HepG2 (cell line): ENCODE measurements around the gene SEPTIN5. TPM values are rescaled to one million over a fixed set of nuclear protein-coding genes. Genes with fewer than 3 reads are reported as not detected.
A peak's percentile ranks its signal among the peaks of the same experiment; 100 is the strongest.

Experiments used
- CC2D1A ChIP-seq: sonication (generic); formaldehyde crosslinking; IDR thresholded peaks from 2 replicates; pipeline ENCODE4 v1.8.1; 2023; ENCODE audit warnings: mild to moderate bottlenecking, missing genetic modification reagents
- CREB1 ChIP-seq, 2 experiments: fragments of 450-650 bp in 1 of 2; IDR thresholded peaks; 2 replicates each; pipeline ENCODE4 v1.6.1; 2016 to 2017; ENCODE audit warnings: control low read depth in 1 of 2, mild to moderate bottlenecking in 1 of 2, missing compliant biosample characterization in 1 of 2, missing genetic modification characterization in 1 of 2
- FOXO4 ChIP-seq: sonication (generic); formaldehyde crosslinking; conservative IDR thresholded peaks from 2 replicates; pipeline ENCODE4 v1.8.1; 2023; ENCODE audit warnings: missing genetic modification reagents
- GABPA ChIP-seq, 2 experiments: IDR thresholded peaks; 2 replicates each; pipeline ENCODE4 v1.6.1; 2011 to 2016; ENCODE audit warnings: low read depth in 2 of 2, low read length in 1 of 2, missing biosample characterization in 1 of 2, missing genetic modification characterization in 1 of 2
- GMEB1 ChIP-seq: sonication (generic); formaldehyde crosslinking; IDR thresholded peaks from 2 replicates; pipeline ENCODE4 v1.5.1; 2020; ENCODE audit warnings: missing genetic modification reagents, mild to moderate bottlenecking, borderline replicate concordance
- IRF9 ChIP-seq: sonication (generic); formaldehyde crosslinking; IDR thresholded peaks from 2 replicates; pipeline ENCODE4 v1.8.0; 2022; ENCODE audit warnings: missing genetic modification reagents, mild to moderate bottlenecking, borderline replicate concordance
- KDM5A ChIP-seq: fragments of 200-600 bp; sonication (generic); IDR thresholded peaks from 2 replicates; pipeline ENCODE4 v1.7.0; 2018; ENCODE audit warnings: antibody characterized with exemption, mild to moderate bottlenecking, low read length, borderline replicate concordance
- LRRFIP1 ChIP-seq: sonication (generic); formaldehyde crosslinking; conservative IDR thresholded peaks from 2 replicates; pipeline ENCODE4 v1.4.0; 2020; ENCODE audit warnings: missing genetic modification reagents
- MEIS1 ChIP-seq: sonication (generic); formaldehyde crosslinking; IDR thresholded peaks from 2 replicates; pipeline ENCODE4 v1.9.0; 2021; ENCODE audit warnings: mild to moderate bottlenecking, missing genetic modification reagents, moderate library complexity, borderline replicate concordance
- RFX1 ChIP-seq: fragments of 450-650 bp; IDR thresholded peaks from 2 replicates; pipeline ENCODE4 v1.6.1; 2017
- RFX3 ChIP-seq: IDR thresholded peaks from 2 replicates; pipeline ENCODE4 v1.6.1; 2016; ENCODE audit warnings: missing biosample characterization, missing genetic modification reagents
- TCF7L2 ChIP-seq: IDR thresholded peaks from 2 replicates; pipeline ENCODE4 v1.6.1; 2011; ENCODE audit warnings: mild to moderate bottlenecking, low read depth, low read length, moderate library complexity
- ZFP90 ChIP-seq: sonication (generic); formaldehyde crosslinking; IDR thresholded peaks from 2 replicates; pipeline ENCODE4 v1.8.0; 2022; ENCODE audit warnings: missing genetic modification reagents, mild to moderate bottlenecking, inconsistent platforms, borderline replicate concordance
- ZKSCAN8 ChIP-seq: IDR thresholded peaks from 2 replicates; pipeline ENCODE4 v1.6.1; 2016; ENCODE audit warnings: borderline replicate concordance, missing genetic modification reagents, missing compliant biosample characterization
- ZNF512 ChIP-seq: sonication (generic); formaldehyde crosslinking; IDR thresholded peaks from 2 replicates; pipeline ENCODE4 v1.4.0; 2020; ENCODE audit warnings: mild to moderate bottlenecking, missing genetic modification reagents
- ZNF615 ChIP-seq: sonication (generic); formaldehyde crosslinking; IDR thresholded peaks from 2 replicates; pipeline ENCODE4 v1.5.0; 2020; ENCODE audit warnings: mild to moderate bottlenecking, missing genetic modification reagents, borderline replicate concordance
- ZNF7 ChIP-seq: IDR thresholded peaks from 2 replicates; pipeline ENCODE4 v1.6.1; 2016; ENCODE audit warnings: missing biosample characterization, missing genetic modification reagents
- ZNF775 ChIP-seq: sonication (generic); formaldehyde crosslinking; IDR thresholded peaks from 2 replicates; pipeline ENCODE4 v1.4.0; 2020; ENCODE audit warnings: missing genetic modification reagents, mild to moderate bottlenecking, moderate library complexity, borderline replicate concordance
- ZNF841 ChIP-seq: sonication (generic); formaldehyde crosslinking; IDR thresholded peaks from 2 replicates; pipeline ENCODE4 v1.8.1; 2023; ENCODE audit warnings: missing genetic modification reagents, borderline replicate concordance
- polyA plus RNA-seq, 8 experiments: library from polyadenylated mRNA; depleted of rRNA in 3 of 8; stranded (reverse) in 7 of 8; unstranded in 1 of 8; fragments of >200 nt; fragmentation: Illumina TruSeq in 4 of 8; extraction: Trizol in 4 of 8; gene quantifications; 2 replicates each; pipeline versions ENCODE4 v1.2.1 to v1.2.3, GENCODE V29; 2011 to 2016; ENCODE audit warnings: low read depth in 4 of 8, missing spikeins in 1 of 8, mixed read lengths in 1 of 8; ENCODE audit not compliant: insufficient read depth in 1 of 8
- total RNA-seq, 5 experiments: library from RNA; depleted of rRNA; stranded (reverse); fragments of >200 nt; fragmentation: Illumina TruSeq; extraction: Trizol; gene quantifications; 2 replicates each; pipeline ENCODE4 v1.2.3, GENCODE V29; 2016; ENCODE audit warnings: low read depth in 1 of 5

The SEPTIN5 gene
- total and polyA plus RNA-seq, 2 of the 13 experiments (the other 11 are each of a cell fraction or from before 2014, with no cell fraction given): 0.33 TPM; not detected in 1

GRCh38 chr22:19704355-19705015, 9.8 kb upstream of the SEPTIN5 start (continued):
- TF ChIP-seq LRRFIP1 (CRISPR knock-in tag) (no peak), KDM5A (no peak), ZNF7 (CRISPR knock-in tag) (no peak), ZNF615 (CRISPR knock-in tag) (no peak), RFX3 (CRISPR knock-in tag) (peak; percentile 57), RFX1 (peak; percentile 74), IRF9 (no peak), GMEB1 (CRISPR knock-in tag) (no peak), CREB1 (IDR thresholded peaks at IDR 0.05) (no peak), CREB1 (CRISPR knock-in tag; IDR thresholded peaks at IDR 0.05) (no peak), GABPA (IDR thresholded peaks at IDR 0.05; ENCODE audit: low read depth, low read length) (no peak), GABPA (CRISPR knock-in tag; IDR thresholded peaks at IDR 0.05; ENCODE audit: low read depth) (no peak), CC2D1A (CRISPR knock-in tag) (no peak), ZNF512 (CRISPR knock-in tag) (no peak), ZFP90 (CRISPR knock-in tag) (no peak), ZNF841 (no peak), TCF7L2 (no peak), FOXO4 (CRISPR knock-in tag) (0 out of 2 replicates have a peak, but pooled peaks have one; percentile 25), ZNF775 (CRISPR knock-in tag) (no peak), MEIS1 (no peak), ZKSCAN8 (CRISPR knock-in tag) (no peak)
